Endothelial cell of umbilical vein (primary cell): ENCODE data around the gene P2RY2. TPM values are rescaled to one million over a fixed set of nuclear protein-coding genes. Genes with fewer than 3 reads are reported as not detected.

ENCODE experiments used
- BruUV-seq: library from RNA; stranded (reverse); fragments of 400-500 nt; replicated peaks from 2 replicates; lab custom pipeline; 2021; lab: Mats Ljungman, UMichigan
- CTCF ChIA-PET: fragments of 300-600, 350-600 bp; sonication (Branson Sonifier 250); formaldehyde crosslinking; loops from one replicate; lab custom pipeline; 2021; ENCODE audit warnings: antibody characterized with exemption, inconsistent platforms; lab: Charles Lee
- POLR2A ChIA-PET: fragments of 300-600, 350-600 bp; sonication (Branson Sonifier 250); formaldehyde crosslinking; loops from one replicate; lab custom pipeline; 2021; ENCODE audit warnings: antibody characterized with exemption, inconsistent platforms; lab: Charles Lee
- DNase-seq: peaks from one replicate; pipeline ENCODE4 v3.0.0-alpha.2; 2011; ENCODE audit warnings: low read depth, low spot score
- FAIRE-seq: peaks from 2 replicates; lab custom pipeline; 2011; peaks lifted over from hg19 to GRCh38; lab: Jason Lieb, UNC
- H2AFZ ChIP-seq: 2 replicates; pipeline ENCODE4 v1.6.0; 2012; ENCODE audit warnings: low read depth, low read length, control low read depth, inconsistent platforms
- H3K27ac ChIP-seq: 2 replicates; pipeline ENCODE4 v1.5.1; 2011; ENCODE audit warnings: low read depth, mild to moderate bottlenecking, control low read depth, low read length, moderate library complexity; ENCODE audit not compliant: insufficient read depth
- H3K27me3 ChIP-seq, 2 experiments: 2 replicates each; pipeline versions ENCODE4 v1.6.0 to v1.6.1; 2011; ENCODE audit warnings: low read length in 2 of 2, mixed read lengths in 1 of 2; ENCODE audit not compliant: control insufficient read depth in 2 of 2, insufficient read depth in 2 of 2
- H3K36me3 ChIP-seq, 2 experiments: 2 replicates in 1 of 2; 3 replicates in 1 of 2; pipeline ENCODE4 v1.5.1; 2011; ENCODE audit warnings: low read length in 2 of 2, mild to moderate bottlenecking in 1 of 2, moderate library complexity in 1 of 2; ENCODE audit not compliant: control insufficient read depth in 2 of 2, insufficient read depth in 2 of 2; ENCODE audit errors: extremely low read depth in 1 of 2
- H3K4me1 ChIP-seq: 3 replicates; pipeline ENCODE4 v1.5.1; 2011; ENCODE audit warnings: mild to moderate bottlenecking, low read length; ENCODE audit not compliant: control insufficient read depth, insufficient read depth; ENCODE audit errors: extremely low read depth
- H3K4me2 ChIP-seq: 2 replicates; pipeline ENCODE4 v1.6.1; 2011; ENCODE audit warnings: low read length, control low read depth, mixed read lengths; ENCODE audit not compliant: insufficient read depth
- H3K4me3 ChIP-seq, 3 experiments: fragments of 200-600 bp in 1 of 3; sonication (generic), shearing (Covaris generic) in 1 of 3; replicated peaks in 1 of 3; 2 replicates each; pipeline ENCODE4 v1.5.1; 2011 to 2016; ENCODE audit warnings: control low read depth in 3 of 3, low read length in 3 of 3, mild to moderate bottlenecking in 2 of 3, inconsistent platforms in 1 of 3, low read depth in 1 of 3, moderate library complexity in 1 of 3; ENCODE audit not compliant: insufficient read depth in 1 of 3
- H3K79me2 ChIP-seq: 2 replicates; pipeline ENCODE4 v1.6.0; 2012; ENCODE audit warnings: low read length, inconsistent platforms; ENCODE audit not compliant: control insufficient read depth, insufficient read depth
- H3K9ac ChIP-seq: replicated peaks from 2 replicates; pipeline ENCODE3; 2011; ENCODE audit warnings: low read length, control low read depth; ENCODE audit not compliant: insufficient read depth; ENCODE audit errors: extremely low read depth
- H3K9me1 ChIP-seq: replicated peaks from 3 replicates; pipeline ENCODE4 v1.6.0; 2011; ENCODE audit warnings: mild to moderate bottlenecking, low read length; ENCODE audit not compliant: control insufficient read depth, insufficient read depth; ENCODE audit errors: extremely low read depth
- H3K9me3 ChIP-seq: replicated peaks from 2 replicates; pipeline ENCODE4 v1.5.1; 2012; ENCODE audit warnings: low read length, inconsistent platforms; ENCODE audit not compliant: control insufficient read depth, insufficient read depth
- H4K20me1 ChIP-seq: replicated peaks from 2 replicates; pipeline ENCODE3; 2011; ENCODE audit warnings: mild to moderate bottlenecking, low read length; ENCODE audit not compliant: control insufficient read depth, insufficient read depth; ENCODE audit errors: extremely low read depth
- EZH2 ChIP-seq: IDR thresholded peaks from 2 replicates; pipeline ENCODE4 v1.6.1; 2012; ENCODE audit warnings: borderline replicate concordance, low read depth, mild to moderate bottlenecking, moderate library complexity, low read length, inconsistent platforms; ENCODE audit not compliant: severe bottlenecking
- FOS ChIP-seq: IDR thresholded peaks from 2 replicates; pipeline ENCODE4 v1.6.1; 2011; ENCODE audit warnings: mild to moderate bottlenecking, low read length, moderate library complexity, borderline replicate concordance; ENCODE audit not compliant: insufficient read depth
- GATA2 ChIP-seq: IDR thresholded peaks from 2 replicates; pipeline ENCODE4 v1.7.0; 2011; ENCODE audit warnings: low read depth, mild to moderate bottlenecking, moderate library complexity, mixed read lengths, low read length; ENCODE audit not compliant: insufficient read length, insufficient read depth
- JUN ChIP-seq: IDR thresholded peaks from 2 replicates; pipeline ENCODE4 v1.6.1; 2011; ENCODE audit warnings: borderline replicate concordance, low read depth; ENCODE audit not compliant: insufficient read length, insufficient read depth
- MYC ChIP-seq: IDR thresholded peaks from one replicate; pipeline ENCODE4 v1.6.1; 2011; ENCODE audit warnings: mild to moderate bottlenecking, low read depth, low read length
- POLR2A ChIP-seq: IDR thresholded peaks from 2 replicates; pipeline ENCODE4 v1.6.1; 2012; ENCODE audit warnings: low read depth, mild to moderate bottlenecking, control low read depth, low read length
- POLR2AphosphoS5 ChIP-seq: IDR thresholded peaks from 2 replicates; pipeline ENCODE4 v1.6.1; 2012; ENCODE audit warnings: low read depth, mild to moderate bottlenecking, control low read depth, low read length, moderate library complexity; ENCODE audit not compliant: insufficient read depth
- dilution Hi-C: fragments of 300-500 bp; cut with MboI; formaldehyde crosslinking; loops from one replicate; pipeline ENCODE4 v1.15.0; 2019; ENCODE audit warnings: low sequenced_read_pairs; ENCODE audit not compliant: extremely low pct_ligation_motif_present
- intact Hi-C: fragments of 100-400 bp; cut with micrococcal nuclease; formaldehyde crosslinking; loops from one replicate; pipeline ENCODE4 v1.10.0; 2022
- polyA plus RNA-seq, 4 experiments: library from polyadenylated mRNA; depleted of rRNA in 3 of 4; stranded (reverse) in 3 of 4; unstranded in 1 of 4; fragments of >200 nt; gene quantifications; 2 replicates each; pipeline versions ENCODE4 v1.2.1 to v1.2.3, GENCODE V29; 2011 to 2012; ENCODE audit warnings: missing spikeins in 1 of 4
- total RNA-seq: library from RNA; stranded (reverse); gene quantifications from 2 replicates; pipeline ENCODE4 v1.2.3, GENCODE V29; 2021
- TF ChIP-seq, protein P1 (sequence below): IDR thresholded peaks from 2 replicates; pipeline ENCODE4 v1.6.1; 2011; ENCODE audit not compliant: insufficient read depth, insufficient read length
- TF ChIP-seq, protein P2 (sequence below), 2 donors: IDR thresholded peaks; 1 replicate in 1 of 2; 2 replicates in 1 of 2; pipeline ENCODE4 v1.5.1; 2011; ENCODE audit warnings: low read length in 2 of 2, mild to moderate bottlenecking in 2 of 2, moderate library complexity in 2 of 2, control low read depth in 1 of 2, inconsistent platforms in 1 of 2, low read depth in 1 of 2; ENCODE audit not compliant: insufficient read depth in 1 of 2; ENCODE audit errors: extremely low read depth in 1 of 2

Gene P2RY2
- total and polyA plus RNA-seq, 2 donors (not counting 3 experiments of a cell fraction or from before 2014, with no cell fraction given) = 4.8 to 5.6 TPM

DNA sequence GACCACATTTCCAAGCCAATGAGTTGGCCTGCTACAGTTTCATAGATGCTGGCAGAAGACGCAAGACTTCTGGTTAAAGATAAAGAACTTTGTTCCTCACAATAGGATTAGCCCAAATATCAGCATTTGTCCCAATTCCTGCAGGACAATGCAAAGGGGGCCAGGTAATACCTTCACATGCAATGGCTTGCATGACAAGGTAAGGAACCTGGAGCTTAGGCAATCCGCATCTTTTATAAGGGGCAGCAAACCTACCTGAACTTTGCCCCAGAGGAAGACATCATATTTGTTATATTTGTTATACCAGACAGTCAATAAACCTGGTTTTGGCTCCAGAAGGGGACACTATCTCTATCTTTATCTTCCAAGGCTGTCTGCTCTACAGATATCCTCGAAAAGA lies 59.4 kb downstream of the P2RY2 start:
- DNase-seq (no peak), FAIRE-seq (no peak)
- H3K4me1 ChIP-seq = no peaks in the 10 kb centered on the region
- no peaks in the 10 kb centered on the region for H3K9me1 ChIP-seq
- ChIA-PET POLR2A (no interaction called here), CTCF (no interaction called here)
- no peaks in the 10 kb centered on the region for H3K79me2 ChIP-seq
- intact Hi-C loops (no loop called here), dilution Hi-C loops (no loop called here)
- no peaks in the 10 kb centered on the region for H3K9me3 ChIP-seq
- no peak overlapping the region for H3K4me2 ChIP-seq
- H3K9ac ChIP-seq = no peak overlapping the region
- TF ChIP-seq EZH2 (no peak), GATA2 (no peak), POLR2AphosphoS5 (no peak), POLR2A (no peak), FOS (no peak), JUN (no peak), MYC (no peak)
- TF ChIP-seq, protein P1, sequence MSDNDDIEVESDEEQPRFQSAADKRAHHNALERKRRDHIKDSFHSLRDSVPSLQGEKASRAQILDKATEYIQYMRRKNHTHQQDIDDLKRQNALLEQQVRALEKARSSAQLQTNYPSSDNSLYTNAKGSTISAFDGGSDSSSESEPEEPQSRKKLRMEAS = no peak
- TF ChIP-seq, protein P2, sequence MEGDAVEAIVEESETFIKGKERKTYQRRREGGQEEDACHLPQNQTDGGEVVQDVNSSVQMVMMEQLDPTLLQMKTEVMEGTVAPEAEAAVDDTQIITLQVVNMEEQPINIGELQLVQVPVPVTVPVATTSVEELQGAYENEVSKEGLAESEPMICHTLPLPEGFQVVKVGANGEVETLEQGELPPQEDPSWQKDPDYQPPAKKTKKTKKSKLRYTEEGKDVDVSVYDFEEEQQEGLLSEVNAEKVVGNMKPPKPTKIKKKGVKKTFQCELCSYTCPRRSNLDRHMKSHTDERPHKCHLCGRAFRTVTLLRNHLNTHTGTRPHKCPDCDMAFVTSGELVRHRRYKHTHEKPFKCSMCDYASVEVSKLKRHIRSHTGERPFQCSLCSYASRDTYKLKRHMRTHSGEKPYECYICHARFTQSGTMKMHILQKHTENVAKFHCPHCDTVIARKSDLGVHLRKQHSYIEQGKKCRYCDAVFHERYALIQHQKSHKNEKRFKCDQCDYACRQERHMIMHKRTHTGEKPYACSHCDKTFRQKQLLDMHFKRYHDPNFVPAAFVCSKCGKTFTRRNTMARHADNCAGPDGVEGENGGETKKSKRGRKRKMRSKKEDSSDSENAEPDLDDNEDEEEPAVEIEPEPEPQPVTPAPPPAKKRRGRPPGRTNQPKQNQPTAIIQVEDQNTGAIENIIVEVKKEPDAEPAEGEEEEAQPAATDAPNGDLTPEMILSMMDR (IDR thresholded peaks at IDR 0.05; ENCODE audit: extremely low read depth in 1 of 2, insufficient read depth in 1 of 2, low read depth in 1 of 2, low read length in 2 of 2) = no peak
- H3K36me3 ChIP-seq = no peaks in the 10 kb centered on the region
- no peak overlapping the region for H3K27ac ChIP-seq
- H4K20me1 ChIP-seq = no peaks in the 10 kb centered on the region
- BruUV-seq = no TSS peak
- no peak overlapping the region for H3K4me3 ChIP-seq
- H3K27me3 ChIP-seq = peaks cover 0 to 2% of the 10 kb centered on the region in 2 experiments
- no peak overlapping the region for H2AFZ ChIP-seq
